ENCODE results near the gene HSD3B7.
A peak's percentile ranks its signal among the peaks of the same experiment; 100 is the strongest.

The HSD3B7 gene

GRCh38 chr16:30951750-30952149 lies 33.3 kb upstream of the HSD3B7 start:
- no peak overlapping the region for H3K4me3 ChIP-seq (ENCODE audit: low read depth, low read length)
- TF ChIP-seq CTCF (IDR thresholded peaks at IDR 0.05; ENCODE audit: low read depth, low read length) = no peak

- no peak for TF ChIP-seq CTCF (IDR thresholded peaks at IDR 0.05; ENCODE audit: low read depth, low read length)
- no peak overlapping the region for H3K4me3 ChIP-seq (ENCODE audit: low read depth, low read length)
Observed at GRCh38 chr16:30953111-30953510, 31.9 kb upstream of the HSD3B7 start.

GRCh38 chr16:30953511-30954124 lies 31.4 kb upstream of the HSD3B7 start:
- no peak overlapping the region for H3K4me3 ChIP-seq (ENCODE audit: low read depth, low read length)
- peak; percentile 76 for TF ChIP-seq CTCF (IDR thresholded peaks at IDR 0.05; ENCODE audit: low read depth, low read length)

GRCh38 chr16:30954993-30955392 lies 30.0 kb upstream of the HSD3B7 start:
- no peak overlapping the region for H3K4me3 ChIP-seq (ENCODE audit: low read depth, low read length)
- no peak for TF ChIP-seq CTCF (IDR thresholded peaks at IDR 0.05; ENCODE audit: low read depth, low read length)

GRCh38 chr16:30956601-30957455 lies 28.2 kb upstream of the HSD3B7 start:
- TF ChIP-seq CTCF (IDR thresholded peaks at IDR 0.05; ENCODE audit: low read depth, low read length) = 0 out of 2 replicates have a peak, but pooled peaks have one; percentile 9
- H3K4me3 ChIP-seq (ENCODE audit: low read depth, low read length) = peak overlapping the region; percentile 85

GRCh38 chr16:30957456-30958174 lies 27.4 kb upstream of the HSD3B7 start, which contains the start of gene SETD1A:
Gene SETD1A, plus strand, starts transcription at chr16:30957754. Its CDS starts 978 bp downstream, at chr16:30958732.
- no peak for TF ChIP-seq CTCF (IDR thresholded peaks at IDR 0.05; ENCODE audit: low read depth, low read length)
- H3K4me3 ChIP-seq (ENCODE audit: low read depth, low read length) = peak within 1 kb of the TSS; percentile 85

Data from WI38 (cell line).